ENCODE measurements around the gene TBC1D1. TPM values are rescaled to one million over a fixed set of nuclear protein-coding genes. Genes with fewer than 3 reads are reported as not detected.

Gene TBC1D1
- total RNA-seq, 4 donors from 2014 or later = 111 to 176 (median 142) TPM

DNA sequence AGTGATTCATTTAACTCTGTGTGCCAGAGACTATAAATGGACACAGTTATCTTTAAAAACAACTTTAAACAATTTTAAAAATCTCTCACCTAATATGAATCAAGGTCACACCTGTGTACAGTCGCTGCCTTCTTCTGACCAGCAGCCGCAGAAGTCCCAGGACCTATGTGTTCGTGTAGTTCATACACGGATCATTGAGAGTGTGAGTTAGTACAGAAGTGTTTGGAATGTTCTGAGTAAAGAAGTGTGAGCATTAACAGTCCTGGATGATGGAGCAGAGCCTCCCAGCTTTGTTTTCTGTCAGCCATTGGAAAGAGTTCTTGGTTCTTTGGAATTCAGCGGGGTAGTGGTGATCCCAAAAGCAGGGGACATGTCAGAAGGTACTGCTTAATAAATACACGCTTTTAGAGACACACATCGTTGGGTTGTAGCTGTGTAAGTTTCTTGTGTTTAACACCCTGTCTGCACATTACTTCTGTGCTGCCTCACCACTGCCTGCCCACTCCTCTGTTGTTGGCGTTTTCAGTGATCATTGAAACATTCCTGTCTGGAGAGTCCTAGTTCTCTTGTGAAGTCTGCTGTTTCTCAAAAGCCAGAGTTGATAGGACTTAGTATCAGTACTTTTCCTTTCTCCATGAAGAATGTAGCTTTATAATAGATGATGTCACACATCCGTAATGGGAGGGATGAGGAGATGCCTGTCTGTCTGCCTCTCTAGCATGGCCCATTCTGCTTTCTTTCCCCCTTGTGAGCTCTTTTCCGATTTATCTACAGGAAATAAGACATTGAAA, 159.9 kb downstream of the TBC1D1 start:
- DNase-seq (no peak), ATAC-seq (peak; percentile 25 to 60)
- peak overlapping the region; percentile 37 to 65 (median 59) for H3K27ac ChIP-seq
- H3K4me3 ChIP-seq = no peak overlapping the region
- TF ChIP-seq POLR2A (IDR thresholded peaks at IDR 0.05) (no peak), CTCF (IDR thresholded peaks at IDR 0.05 in 4 of 5, conservative IDR thresholded peaks at IDR 0.05 in 1 of 5) (no peak)
- H3K27me3 ChIP-seq = no peaks in the 10 kb centered on the region
- in situ Hi-C loops (cut with MboI; ENCODE audit: low sequenced_read_pairs in 4 of 4) = loop anchor here in 2 of 4 donors (25.0 kb wide), 2 partner anchors 262 to 687 kb away; no protein-coding TSS in a partner anchor
- H3K4me1 ChIP-seq = peaks cover 0 to 3% of the 10 kb centered on the region in 2 donors
- intact Hi-C loops (cut with DNase I; ENCODE audit: low total_unique reads) = no loop called here
- H3K36me3 ChIP-seq = peaks cover 4 to 46% of the 10 kb centered on the region in 2 donors
- H3K9me3 ChIP-seq = no peaks in the 10 kb centered on the region

DNA sequence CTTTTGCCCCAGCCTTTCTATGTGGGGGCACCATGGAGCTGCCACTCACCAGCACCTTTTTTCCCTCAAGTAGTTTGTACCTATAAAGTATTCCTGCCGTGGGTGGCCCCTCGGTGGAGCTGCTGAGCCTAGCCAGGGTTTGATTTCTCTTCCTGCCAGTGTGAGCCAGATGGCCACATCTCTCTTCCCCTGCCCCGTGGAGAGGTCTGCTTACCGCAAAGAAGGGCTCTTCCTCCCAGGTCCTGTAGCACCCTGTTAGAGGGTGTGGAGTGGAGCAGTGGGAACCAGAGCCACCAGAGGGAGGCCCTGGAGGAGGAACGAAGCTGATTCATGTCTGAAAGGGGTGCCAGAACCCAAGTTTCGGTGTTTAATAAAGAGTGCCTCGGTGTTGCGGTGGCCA, 164.7 kb downstream of the TBC1D1 start:
- in situ Hi-C loops (cut with MboI; ENCODE audit: low sequenced_read_pairs in 4 of 4) (loop anchor here in 2 of 4 donors (25.0 kb wide), 2 partner anchors 257 to 682 kb away; no protein-coding TSS in a partner anchor), intact Hi-C loops (cut with DNase I; ENCODE audit: low total_unique reads) (no loop called here)
- H3K4me1 ChIP-seq = peaks cover 0 to 6% of the 10 kb centered on the region in 2 donors
- H3K27ac ChIP-seq = peak overlapping the region in 3 of 4 donors; percentile 55 to 65 (median 61)
- TF ChIP-seq CTCF (IDR thresholded peaks at IDR 0.05 in 4 of 5, conservative IDR thresholded peaks at IDR 0.05 in 1 of 5) = no peak
- TF ChIP-seq POLR2A (IDR thresholded peaks at IDR 0.05) = no peak
- no peaks in the 10 kb centered on the region for H3K27me3 ChIP-seq
- no peaks in the 10 kb centered on the region for H3K9me3 ChIP-seq
- ATAC-seq (peak in 1 of 2 donors; percentile 15), DNase-seq (no peak)
- H3K36me3 ChIP-seq = peaks cover 0 to 35% of the 10 kb centered on the region in 2 donors
- no peak overlapping the region for H3K4me3 ChIP-seq

DNA sequence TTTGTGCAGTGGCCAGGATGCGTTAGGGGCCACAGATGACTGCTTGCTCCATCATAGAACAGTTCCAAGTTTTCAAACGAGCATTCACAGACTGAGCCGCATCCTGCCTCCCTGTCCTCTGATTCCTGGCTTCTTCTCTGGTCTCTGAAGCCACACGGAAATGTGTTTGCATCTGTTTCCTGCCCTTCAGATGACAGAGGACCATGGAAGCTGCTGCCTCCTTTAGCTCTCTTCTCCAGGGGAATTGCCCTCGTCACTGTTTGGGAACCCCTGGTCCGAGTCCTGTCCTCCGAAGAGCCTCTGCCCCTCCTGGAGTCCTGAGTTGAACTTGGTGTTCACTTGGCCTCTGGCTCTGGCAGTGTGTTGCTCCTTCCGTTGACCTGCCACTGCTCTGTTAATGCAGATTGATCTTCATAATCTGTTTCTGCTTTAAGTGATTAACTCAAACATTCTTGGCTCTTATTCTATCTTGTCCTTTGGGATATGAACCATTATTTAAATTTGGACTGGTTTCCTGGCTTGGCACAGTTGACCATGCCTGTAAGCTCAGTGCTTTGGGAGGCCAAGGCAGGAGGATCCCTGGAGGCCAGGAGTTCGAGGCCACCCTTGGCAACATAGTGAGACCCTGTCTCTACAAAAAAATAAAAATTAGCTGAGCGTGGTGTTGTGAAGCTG, 165.3 kb downstream of the TBC1D1 start:
- no peak for TF ChIP-seq POLR2A (IDR thresholded peaks at IDR 0.05)
- TF ChIP-seq CTCF (IDR thresholded peaks at IDR 0.05 in 4 of 5, conservative IDR thresholded peaks at IDR 0.05 in 1 of 5) = no peak
- H3K36me3 ChIP-seq = peaks cover 0 to 35% of the 10 kb centered on the region in 2 donors
- H3K4me1 ChIP-seq = peaks cover 0 to 6% of the 10 kb centered on the region in 2 donors
- ATAC-seq (peak; percentile 49 to 55), DNase-seq (no peak)
- peak overlapping the region in 3 of 4 donors; percentile 55 to 65 (median 61) for H3K27ac ChIP-seq
- intact Hi-C loops (cut with DNase I; ENCODE audit: low total_unique reads) = no loop called here
- no peaks in the 10 kb centered on the region for H3K9me3 ChIP-seq
- in situ Hi-C loops (cut with MboI; ENCODE audit: low sequenced_read_pairs in 4 of 4) = loop anchor here in 2 of 4 donors (25.0 kb wide), 2 partner anchors 256 to 681 kb away; no protein-coding TSS in a partner anchor
- H3K4me3 ChIP-seq = no peak overlapping the region
- H3K27me3 ChIP-seq = no peaks in the 10 kb centered on the region

- no peak overlapping the region for H3K4me3 ChIP-seq
- H3K36me3 ChIP-seq = peaks cover 0 to 35% of the 10 kb centered on the region in 2 donors
- intact Hi-C loops (cut with DNase I; ENCODE audit: low total_unique reads) = no loop called here
- in situ Hi-C loops (cut with MboI; ENCODE audit: low sequenced_read_pairs in 4 of 4) = loop anchor here in 2 of 4 donors (25.0 kb wide), 2 partner anchors 254 to 679 kb away; no protein-coding TSS in a partner anchor
- H3K9me3 ChIP-seq = no peaks in the 10 kb centered on the region
- TF ChIP-seq POLR2A (IDR thresholded peaks at IDR 0.05) (no peak), CTCF (IDR thresholded peaks at IDR 0.05 in 4 of 5, conservative IDR thresholded peaks at IDR 0.05 in 1 of 5) (no peak)
- H3K27me3 ChIP-seq = no peaks in the 10 kb centered on the region
- ATAC-seq (no peak), DNase-seq (no peak)
- no peak overlapping the region for H3K27ac ChIP-seq
- peaks cover 5 to 6% of the 10 kb centered on the region in 2 donors for H3K4me1 ChIP-seq
Measured at GRCh38 chr4:38058151-38058550, 167.3 kb downstream of the TBC1D1 start.
